HG02623 (cell line): ENCODE measurements around the gene TFAP2E.

Experiments
- ATAC-seq: cut with Tn5 transposase; IDR thresholded peaks from one replicate; pipeline ENCODE4 v1.9.1; 2021; ENCODE audit warnings: moderate library complexity; ENCODE audit not compliant: unreplicated experiment

Gene TFAP2E

DNA sequence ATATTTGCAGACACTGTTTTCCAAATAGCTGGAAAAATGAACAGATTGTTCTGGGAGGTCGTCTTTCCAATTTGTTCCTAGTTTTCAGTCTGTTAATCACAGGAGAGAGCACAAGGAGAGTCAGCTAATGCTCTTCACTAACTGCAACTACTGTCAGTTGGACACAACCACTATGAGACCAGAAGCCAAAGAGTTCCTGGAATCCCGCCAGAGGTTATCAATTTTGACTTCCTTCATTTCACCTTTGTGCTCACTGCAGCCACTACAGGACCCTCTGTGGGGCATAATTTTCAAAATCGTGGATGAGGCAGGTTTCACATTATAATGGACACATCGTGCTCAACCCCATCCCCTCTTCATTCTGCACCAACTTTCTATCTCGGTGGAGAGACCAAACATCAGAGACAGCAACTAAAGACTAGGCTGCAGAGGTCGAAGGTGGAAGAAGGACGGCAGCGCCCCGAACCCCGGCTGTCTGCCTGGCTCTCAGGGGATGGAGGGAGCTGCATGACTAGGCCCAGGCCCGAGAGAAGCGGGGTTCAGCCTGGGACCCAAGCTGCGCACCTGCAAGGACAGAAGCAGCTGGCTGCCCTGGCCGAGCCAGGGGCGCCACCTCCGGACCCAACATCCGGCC, 16.5 kb upstream of the TFAP2E start:
- ATAC-seq, result no peak

DNA sequence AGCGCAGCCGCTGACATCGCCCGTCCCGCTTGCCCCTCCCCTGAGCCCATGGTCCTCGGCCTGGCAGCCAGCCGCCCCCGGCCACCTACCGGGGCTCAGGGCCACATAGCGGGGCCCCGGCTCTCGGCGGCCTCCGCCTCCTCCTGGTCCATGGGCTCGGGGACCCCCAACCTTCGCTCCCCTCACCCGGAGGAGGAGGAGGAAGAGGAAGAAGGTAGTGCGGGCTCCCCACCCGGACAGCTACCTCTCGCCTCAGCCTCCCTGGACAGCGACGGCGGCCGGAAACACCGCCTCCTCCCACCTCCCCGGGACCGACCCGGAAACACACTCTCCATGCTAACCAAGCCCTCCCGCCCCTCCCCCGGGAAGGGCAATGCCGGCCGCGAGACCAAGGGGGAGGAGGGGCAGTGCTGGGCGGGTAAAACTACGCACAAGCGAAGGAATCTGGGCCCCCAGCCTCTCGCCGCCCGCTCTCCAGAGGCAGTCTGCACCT, 15.9 kb upstream of the TFAP2E start, which contains the start of gene KIAA0319L:
Gene KIAA0319L (minus strand): TSS at position 286 of the 493 bp plus-strand sequence. CDS start 2,912 bp downstream, outside the sequence.
- peak; percentile 64 for ATAC-seq

DNA sequence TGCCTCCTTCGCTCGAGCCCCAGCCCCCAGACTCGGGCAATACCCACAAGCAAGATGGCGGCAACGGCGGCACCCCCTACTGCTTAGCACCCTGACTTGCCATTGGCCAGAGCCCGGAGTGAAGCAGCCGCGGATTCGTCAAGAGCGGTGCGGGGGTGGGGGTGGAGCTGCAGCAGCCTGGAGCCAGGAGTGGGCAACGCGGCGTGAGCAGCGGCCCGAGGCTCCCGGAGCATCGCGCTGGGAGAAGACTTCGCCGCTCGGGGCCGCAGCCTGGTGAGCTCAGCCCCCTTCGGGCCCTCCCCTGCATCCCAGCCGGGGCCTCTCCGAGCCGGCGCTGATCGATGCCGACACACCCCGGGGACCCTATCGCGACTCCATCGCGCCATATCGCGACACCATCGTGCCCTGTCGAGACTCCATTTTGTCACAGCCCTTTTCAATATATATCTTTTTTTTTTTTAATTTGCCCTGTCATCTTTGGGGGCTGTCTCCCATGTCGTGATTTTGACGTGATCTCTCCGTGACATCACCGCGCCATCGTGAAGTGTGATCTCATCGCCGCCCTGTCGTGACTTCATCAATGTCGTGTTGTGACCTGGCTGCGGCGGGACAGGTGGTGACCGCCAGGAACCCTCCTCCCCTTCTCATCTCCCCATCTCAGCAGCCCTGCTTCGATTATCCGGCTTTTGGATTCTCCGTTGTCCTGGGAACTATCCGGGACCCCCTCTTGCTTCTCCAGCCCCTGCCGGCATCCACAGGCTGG, 15.3 kb upstream of the TFAP2E start, which contains the start of gene NCDN:
Gene NCDN (plus strand): TSS at position 189 of the 763 bp plus-strand sequence. CDS start 392 bp downstream, at position 581.
- peak; percentile 83 for ATAC-seq

DNA sequence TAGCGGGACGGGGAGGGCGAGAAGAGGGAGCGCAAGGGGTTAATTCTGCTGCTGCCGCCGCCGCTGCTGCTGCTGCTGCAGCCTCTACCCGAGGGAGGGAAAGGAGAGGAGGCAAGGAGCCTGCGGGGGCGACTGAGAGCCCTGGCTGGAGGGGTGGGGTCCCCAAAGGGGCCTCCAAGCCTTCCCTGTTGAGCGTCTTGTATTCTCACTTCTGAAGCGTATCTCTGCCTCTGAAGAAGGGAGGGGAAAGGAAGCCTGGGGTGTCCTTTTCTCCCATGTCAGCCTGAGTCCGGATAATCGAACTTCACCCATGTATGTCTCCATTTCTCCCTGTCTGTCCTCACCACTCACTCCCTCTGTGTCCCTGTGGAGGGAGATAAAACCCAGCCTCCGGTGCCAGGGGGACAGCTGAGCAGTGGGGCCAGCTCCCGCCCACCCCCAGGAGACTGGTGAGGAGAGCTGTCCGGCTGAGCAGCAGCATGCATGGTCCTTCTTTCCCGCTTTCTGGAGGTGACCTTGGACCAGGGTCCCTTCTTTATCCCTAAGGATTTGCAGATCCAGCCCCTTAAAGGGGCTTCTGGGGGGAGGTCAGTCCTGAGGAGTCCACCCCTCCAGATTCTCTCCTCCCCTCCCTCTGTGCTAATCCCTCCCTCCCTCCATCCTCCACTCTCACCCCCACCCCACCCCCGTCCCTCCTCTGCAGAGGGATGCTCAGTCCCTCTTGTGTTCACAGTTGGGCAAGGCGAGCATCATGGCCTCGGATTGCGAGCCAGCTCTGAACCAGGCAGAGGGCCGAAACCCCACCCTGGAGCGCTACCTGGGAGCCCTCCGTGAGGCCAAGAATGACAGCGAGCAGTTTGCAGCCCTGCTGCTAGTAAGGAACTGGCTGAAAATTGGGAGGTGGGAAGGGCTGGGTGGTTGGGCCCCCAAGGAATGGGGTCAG, 14.5 kb upstream of the TFAP2E start:
- ATAC-seq, result no peak

DNA sequence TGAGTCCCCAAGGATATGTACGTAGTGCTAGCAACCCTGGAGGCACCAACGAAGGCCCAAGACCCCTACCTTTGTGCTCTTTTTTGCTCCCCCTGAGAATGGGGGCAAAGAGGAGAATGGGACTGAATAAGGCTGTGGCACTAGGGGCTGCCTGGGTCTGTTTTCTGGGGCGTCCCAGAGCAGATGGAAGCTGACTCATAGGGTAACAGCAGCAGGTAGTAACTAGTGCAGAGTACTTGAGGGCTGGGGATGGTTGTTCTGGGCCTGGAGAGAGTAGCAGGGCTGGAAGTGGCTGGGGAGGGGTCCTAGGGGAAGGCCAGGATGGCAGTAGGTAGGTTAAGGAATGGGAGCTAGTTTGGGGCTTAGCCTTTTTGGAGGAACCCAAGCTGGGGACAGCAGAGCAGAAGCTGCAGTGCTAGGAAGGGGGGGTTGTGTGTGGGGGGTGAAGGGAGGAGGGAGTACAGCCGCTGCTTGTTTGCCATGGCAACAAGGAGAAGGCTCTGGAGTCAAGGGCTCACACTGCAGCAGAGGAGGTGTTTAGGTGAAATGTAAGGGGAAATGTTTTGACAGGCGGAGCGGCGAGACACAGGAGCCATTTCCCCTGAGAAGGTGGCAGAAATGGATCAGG, 13.7 kb upstream of the TFAP2E start:
- no peak for ATAC-seq

DNA sequence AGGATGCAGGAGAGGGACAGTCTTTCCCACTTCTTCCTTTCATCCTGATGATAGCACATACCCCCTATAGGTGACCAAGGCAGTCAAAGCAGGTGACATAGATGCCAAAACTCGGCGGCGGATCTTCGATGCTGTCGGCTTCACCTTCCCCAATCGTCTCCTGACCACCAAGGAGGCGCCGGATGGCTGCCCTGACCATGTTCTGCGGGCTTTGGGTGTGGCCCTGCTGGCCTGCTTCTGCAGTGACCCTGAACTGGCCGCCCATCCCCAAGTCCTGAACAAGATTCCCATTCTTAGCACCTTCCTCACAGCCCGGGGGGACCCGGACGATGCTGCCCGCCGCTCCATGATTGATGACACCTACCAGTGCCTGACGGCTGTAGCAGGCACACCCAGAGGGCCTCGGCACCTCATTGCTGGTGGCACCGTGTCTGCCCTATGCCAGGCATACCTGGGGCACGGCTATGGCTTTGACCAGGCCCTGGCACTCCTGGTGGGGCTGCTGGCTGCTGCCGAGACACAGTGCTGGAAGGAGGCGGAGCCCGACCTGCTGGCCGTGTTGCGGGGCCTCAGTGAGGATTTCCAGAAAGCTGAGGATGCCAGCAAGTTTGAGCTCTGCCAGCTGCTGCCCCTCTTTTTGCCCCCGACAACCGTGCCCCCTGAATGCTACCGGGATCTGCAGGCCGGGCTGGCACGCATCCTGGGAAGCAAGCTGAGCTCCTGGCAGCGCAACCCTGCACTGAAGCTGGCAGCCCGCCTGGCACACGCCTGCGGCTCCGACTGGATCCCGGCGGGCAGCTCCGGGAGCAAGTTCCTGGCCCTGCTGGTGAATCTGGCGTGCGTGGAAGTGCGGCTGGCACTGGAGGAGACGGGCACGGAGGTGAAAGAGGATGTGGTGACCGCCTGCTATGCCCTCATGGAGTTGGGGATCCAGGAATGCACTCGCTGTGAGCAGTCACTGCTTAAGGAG, 12.6 kb upstream of the TFAP2E start:
- no peak for ATAC-seq

DNA sequence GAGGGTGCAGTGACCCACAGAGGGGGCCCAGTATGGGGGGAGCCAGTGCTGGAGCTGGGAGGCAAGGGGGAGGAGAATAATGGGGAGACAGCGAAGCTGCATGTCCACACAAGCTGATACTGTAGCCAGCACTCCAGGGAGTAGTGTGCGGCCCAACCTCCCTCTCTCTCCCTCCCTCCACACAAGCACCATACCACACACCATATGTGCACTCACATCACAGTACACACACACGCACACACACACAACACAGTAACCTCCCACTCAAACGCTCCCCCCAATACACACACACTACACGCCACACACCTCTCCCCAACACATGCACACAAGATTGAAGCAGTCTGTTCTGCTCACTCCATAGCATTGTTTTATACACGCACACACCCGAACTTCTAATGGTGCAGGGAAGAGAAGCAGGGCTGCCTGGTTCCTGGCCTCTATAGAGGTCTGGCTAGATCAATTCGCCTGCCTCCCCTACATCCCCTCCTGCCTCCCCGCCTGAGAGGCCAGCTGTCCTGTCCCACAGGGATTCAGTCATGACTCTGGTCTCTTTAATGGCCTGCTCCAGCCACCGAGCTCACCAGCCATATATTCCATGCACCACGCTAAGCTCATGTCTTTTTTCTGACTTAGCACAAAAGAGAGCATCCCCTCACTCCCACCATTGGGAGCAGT, 11.7 kb upstream of the TFAP2E start:
- no peak for ATAC-seq

DNA sequence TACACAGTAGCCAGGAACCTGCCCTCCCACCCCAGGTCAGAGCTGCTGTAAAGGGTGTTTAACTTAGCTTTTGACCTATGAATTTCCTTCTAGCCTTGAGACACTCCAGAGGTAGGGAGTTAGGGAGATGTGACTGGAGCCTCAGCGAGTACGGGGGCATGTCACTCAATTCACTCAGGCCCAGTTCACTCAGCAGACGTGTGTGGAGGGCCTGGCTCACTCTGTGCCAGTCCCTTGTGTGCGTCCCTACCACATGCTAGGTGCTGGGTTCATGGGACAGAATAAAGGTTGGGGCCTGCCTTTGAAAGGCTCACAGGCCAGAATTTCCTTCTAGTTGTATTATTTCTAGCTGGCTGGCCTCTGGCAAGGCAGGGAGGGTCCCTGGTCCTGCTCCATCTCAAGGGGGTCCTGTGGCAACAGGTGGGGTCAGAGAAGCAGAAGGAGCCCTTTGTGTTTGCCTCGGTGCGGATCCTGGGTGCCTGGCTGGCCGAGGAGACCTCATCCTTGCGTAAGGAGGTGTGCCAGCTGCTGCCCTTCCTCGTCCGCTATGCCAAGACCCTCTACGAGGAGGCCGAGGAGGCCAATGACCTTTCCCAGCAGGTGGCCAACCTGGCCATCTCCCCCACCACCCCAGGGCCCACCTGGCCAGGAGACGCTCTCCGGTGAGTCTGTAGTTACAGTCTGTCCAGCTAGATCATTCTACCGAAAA, 11.0 kb upstream of the TFAP2E start:
- ATAC-seq, result no peak

DNA sequence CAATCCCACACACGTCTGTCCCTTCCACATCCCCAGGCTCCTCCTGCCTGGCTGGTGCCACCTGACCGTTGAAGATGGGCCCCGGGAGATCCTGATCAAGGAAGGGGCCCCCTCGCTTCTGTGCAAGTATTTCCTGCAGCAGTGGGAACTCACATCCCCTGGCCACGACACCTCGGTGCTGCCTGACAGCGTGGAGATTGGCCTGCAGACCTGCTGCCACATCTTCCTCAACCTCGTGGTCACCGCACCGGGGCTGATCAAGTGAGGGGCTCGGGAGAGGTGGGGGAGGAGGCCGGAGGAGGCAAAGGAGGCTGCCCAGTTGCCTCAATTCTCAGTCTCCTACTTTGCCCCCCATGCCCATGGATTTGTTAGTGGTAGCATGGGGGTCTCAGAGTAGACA, 9.9 kb upstream of the TFAP2E start:
- no peak for ATAC-seq

DNA sequence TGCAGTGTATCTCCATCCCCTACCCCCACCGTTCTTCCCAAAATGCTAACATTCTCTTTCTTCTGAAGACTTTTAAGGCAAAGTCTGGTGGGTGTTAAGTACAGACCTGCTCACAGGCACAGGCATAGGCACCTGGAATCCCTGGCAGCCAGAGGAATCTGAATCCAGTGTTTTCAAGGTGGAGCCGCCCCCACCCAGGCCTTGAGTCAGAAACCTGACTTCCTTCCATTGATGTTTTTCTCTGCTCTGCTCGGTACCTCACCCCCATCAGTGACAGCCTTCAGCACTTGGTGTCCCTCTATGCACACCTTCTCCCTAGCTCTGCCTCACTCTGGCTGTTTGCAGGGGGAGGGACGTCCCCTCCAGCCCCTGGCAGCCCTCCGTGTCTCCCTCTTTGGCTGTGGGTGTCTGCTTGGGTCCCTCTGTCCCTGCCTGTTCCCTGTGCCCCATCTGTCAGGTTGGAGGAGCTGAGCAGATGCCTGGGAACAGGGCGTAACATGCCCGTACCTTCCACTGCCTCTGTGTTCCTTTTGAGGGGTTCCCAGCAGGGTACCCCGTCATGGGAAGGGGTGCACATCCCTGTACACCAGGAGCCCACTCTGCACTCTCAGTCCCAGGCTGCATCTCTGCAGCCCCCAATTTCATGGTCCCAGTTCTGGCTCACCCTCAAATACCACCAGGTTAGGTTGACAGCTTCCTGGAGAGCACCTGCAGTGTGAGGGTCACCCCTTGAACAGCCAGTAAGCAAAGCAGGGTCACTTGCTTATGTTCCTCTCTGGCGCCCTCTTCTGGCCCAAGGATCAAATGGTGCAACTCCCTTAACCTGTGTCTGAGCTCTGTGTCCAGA, 8.9 kb upstream of the TFAP2E start:
- no peak for ATAC-seq

DNA sequence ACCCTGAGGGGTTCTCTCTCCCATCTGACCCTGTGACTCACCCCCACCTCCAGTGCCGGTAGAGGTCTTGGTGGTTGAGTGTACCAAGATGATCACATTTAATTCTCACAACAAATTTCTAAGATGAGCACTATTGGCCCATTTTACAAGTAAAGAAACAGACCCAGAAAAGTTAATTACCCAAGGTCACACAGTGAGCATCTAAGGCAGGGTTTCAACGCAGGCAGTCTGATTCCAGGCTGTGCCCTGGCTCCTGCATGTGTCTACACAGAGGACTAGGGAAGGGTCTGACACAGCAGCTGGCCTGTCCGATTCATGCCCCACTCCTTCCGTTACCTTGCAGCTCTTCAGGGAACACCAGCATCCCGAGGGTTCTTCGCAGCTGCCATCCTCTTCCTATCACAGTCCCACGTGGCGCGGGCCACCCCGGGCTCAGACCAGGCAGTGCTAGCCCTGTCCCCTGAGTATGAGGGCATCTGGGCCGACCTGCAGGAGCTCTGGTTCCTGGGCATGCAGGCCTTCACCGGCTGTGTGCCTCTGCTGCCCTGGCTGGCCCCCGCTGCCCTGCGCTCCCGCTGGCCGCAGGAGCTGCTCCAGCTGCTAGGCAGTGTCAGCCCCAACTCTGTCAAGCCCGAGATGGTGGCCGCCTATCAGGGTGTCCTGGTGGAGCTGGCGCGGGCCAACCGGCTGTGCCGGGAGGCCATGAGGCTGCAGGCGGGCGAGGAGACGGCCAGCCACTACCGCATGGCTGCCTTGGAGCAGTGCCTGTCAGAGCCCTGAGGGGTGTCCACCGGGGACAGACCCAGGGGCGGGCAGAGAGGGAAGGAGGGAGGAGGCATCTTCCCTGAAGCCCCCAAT, 8.0 kb upstream of the TFAP2E start:
- ATAC-seq, result no peak

DNA sequence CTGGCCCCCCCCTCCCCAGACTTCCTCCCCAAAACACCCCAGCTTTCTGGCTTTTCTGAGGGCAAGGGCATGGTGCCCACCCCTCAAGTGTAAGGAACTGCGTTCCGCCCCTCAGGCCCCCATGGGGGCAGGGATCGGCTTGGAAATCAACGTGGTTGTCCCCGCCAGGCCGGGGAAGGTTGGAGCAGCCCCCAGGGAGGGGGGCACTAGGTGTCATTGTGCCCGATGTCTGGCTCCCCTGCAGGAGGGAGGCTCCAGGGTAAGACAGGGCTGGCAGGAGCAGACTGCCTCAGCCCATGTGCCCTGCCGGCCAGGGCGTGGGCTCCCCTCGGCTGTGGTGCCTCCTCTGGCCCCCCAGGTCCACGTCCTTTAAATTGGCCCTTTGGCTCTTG, 7.4 kb upstream of the TFAP2E start:
- ATAC-seq, result no peak

DNA sequence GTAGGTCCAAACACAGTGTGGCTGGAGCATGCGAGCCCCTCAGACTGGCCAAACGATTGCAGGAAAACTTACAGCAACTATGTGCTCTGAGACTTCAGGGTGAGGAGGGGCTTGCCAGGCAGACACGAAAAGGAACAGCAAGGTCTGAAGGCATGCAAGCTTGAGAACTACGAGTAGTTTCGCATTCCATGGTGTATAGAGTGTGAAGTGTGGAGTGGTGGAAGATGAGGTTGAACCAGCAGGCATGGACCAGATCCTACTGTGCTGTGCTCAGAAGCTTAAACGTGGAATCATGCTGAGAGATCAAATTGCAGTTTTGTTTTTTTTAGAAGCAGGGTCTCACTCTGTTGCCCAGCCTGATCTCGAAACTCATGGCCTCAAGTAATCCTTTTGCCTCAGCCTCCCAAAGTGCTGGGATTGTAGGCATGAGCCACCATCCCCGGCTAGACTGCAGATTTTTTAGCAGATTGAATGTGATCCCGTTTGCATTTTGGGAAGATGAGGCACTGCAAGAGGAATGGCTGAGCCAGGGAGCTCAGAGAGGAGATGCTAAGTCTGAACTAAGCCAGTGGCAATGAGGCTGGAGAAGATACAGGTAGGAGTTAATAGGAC, 5.1 kb upstream of the TFAP2E start:
- no peak for ATAC-seq

DNA sequence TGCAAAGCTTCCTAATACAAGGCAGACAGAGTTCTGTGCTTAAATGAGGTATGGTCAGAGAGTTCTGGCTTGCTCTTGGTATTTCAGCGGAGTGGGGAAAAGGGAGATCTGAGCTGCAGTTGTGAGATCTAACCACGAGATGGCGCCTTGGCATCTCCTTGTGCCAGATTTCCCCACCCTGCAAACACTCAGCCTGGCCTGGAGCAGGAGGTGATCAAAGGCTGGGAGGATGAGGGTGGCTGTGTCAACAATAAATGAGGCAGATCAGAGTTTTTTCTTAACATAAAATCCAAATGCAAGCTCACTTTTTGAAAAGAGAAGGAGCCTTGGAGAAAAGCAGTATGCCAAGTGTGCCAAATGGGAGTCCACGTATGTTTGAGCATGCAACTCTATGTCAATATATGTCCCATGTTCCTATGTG, 4.1 kb upstream of the TFAP2E start:
- ATAC-seq, result no peak

DNA sequence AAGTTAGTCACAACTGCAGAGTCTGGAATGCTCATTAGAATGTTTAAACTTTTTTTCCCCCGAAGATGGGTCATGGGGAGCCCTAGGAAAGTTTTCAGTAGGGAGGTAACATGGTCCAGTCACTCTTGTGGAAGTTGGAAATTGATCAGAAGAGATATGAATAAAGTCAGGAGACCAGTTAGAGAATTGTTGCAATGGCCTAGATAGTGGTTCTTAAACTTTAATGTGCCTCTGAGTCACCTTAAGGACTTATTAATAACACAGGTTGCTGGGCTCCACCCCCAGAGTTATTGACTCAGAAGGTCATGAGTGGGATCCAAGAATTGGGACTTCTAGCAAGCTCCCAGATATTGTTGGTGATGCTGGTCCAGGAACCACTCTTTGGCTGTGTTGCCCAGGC, 3.2 kb upstream of the TFAP2E start:
- ATAC-seq, result no peak

DNA sequence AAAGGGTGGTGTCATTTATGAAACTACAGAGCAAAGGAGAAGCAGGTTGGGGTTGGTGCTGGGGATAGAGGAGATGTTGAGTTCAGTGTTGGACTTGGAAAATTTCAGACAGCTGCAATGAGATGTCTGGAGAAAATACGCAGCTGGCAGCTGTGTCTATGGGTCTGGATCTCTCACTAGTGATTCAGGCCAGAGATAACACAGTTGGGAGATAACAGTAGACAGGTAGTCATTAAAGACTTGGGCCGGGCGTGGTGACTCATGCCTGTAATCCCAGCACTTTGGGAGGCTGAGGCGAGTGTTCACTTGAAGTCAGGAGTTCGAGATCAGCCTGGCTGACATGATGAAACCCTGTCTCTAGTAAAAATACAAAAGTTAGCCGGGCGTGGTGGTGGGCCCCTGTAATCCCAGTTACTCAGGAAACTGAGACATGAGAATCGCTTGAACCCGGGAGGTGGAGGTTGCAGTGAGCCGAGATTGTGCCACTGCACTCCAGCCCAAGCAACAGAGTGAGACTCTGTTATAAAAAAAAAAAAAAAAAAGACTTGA, 2.5 kb upstream of the TFAP2E start:
- no peak for ATAC-seq
